ENCODE measurements around the gene P2RY6. TPM values are rescaled to one million over a fixed set of nuclear protein-coding genes. Genes with fewer than 3 reads are reported as not detected.

P2RY6 gene
- total and polyA plus RNA-seq, 2 of the 8 experiments (the other 6 are each of a cell fraction or from before 2014, with no cell fraction given) = 0.15 TPM; not detected in 1

DNA sequence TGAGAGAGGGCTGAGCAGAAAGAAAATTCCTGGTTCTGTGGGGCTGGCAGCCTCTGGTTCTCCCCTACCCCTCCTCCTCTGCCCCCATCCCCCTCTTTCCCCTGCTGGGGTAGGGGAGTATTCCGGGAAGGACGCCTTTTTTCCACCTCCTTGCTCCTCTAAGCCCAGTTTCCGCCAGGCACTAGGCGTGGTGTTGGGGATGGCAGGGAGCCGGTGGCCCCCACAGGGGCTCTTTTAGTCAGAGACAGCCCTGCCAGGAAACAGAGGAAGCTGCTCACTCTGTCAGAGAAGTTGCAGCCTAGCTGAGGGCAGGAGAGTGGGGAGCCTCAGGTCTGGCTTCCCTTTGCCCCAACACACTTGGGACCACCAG lies 20.4 kb downstream of the P2RY6 start:
- H3K4me2 ChIP-seq (ENCODE audit: insufficient read depth in 1 of 2, low read depth in 2 of 2, low read length in 2 of 2) = no peak overlapping the region
- TF ChIP-seq BRCA1 (IDR thresholded peaks at IDR 0.05; ENCODE audit: low read depth, low read length) (no peak), SRF (IDR thresholded peaks at IDR 0.05; ENCODE audit: low read depth, low read length) (no peak), NRF1 (IDR thresholded peaks at IDR 0.05; ENCODE audit: low read depth, low read length) (no peak), NANOG (IDR thresholded peaks at IDR 0.05; ENCODE audit: insufficient read depth, low read depth, low read length, poor library complexity, severe bottlenecking) (no peak), CBX8 (IDR thresholded peaks at IDR 0.05; ENCODE audit: borderline replicate concordance, low read depth, low read length) (no peak), MAFK (IDR thresholded peaks at IDR 0.05; ENCODE audit: low read depth, low read length) (no peak), RAD21 (IDR thresholded peaks at IDR 0.05 in 1 of 2, conservative IDR thresholded peaks at IDR 0.05 in 1 of 2; ENCODE audit: low read depth in 2 of 2, low read length in 2 of 2) (no peak), ZNF274 (IDR thresholded peaks at IDR 0.05; ENCODE audit: borderline replicate concordance, extremely low read depth, low read length) (no peak), TEAD4 (IDR thresholded peaks at IDR 0.05; ENCODE audit: low read depth, low read length) (no peak), HDAC6 (IDR thresholded peaks at IDR 0.05; ENCODE audit: low read depth, low read length) (no peak), SUZ12 (IDR thresholded peaks at IDR 0.05; ENCODE audit: low read length) (no peak)
- H3K27me3 ChIP-seq (replicated peaks in 1 of 4; ENCODE audit: control insufficient read depth in 3 of 4, extremely low read depth in 1 of 4, insufficient read depth in 3 of 4, low read length in 3 of 4) = peaks cover 0 to 14% (median 8%) of the 10 kb centered on the region in 4 experiments; a peak in 5 of 7 replicates
- H2BK12ac ChIP-seq (ENCODE audit: low read depth, low read length) = no peak overlapping the region
- no peak overlapping the region for H4K5ac ChIP-seq (ENCODE audit: insufficient read length, low read depth, low read length)
- no peak overlapping the region for H2BK5ac ChIP-seq (ENCODE audit: low read depth, low read length)
- H3K18ac ChIP-seq (ENCODE audit: extremely low read depth, low read length) = no peak overlapping the region
- H3K4me3 ChIP-seq (ENCODE audit: extremely low read depth in 1 of 4, insufficient read depth in 2 of 4, low read depth in 3 of 4, low read length in 4 of 4) = no peak overlapping the region
- H3K4me1 ChIP-seq (replicated peaks in 1 of 4; ENCODE audit: control insufficient read depth in 3 of 4, insufficient read depth in 4 of 4, low read length in 3 of 4) = peaks cover 0 to 10% (median 4%) of the 10 kb centered on the region in 4 experiments; a peak in 6 of 7 replicates
- no peaks in the 10 kb centered on the region for H3K79me2 ChIP-seq (ENCODE audit: control insufficient read depth in 1 of 2, insufficient read depth in 2 of 2, low read length in 2 of 2)
- no peak overlapping the region for H3K4ac ChIP-seq (replicated peaks; ENCODE audit: insufficient read length, low read depth, low read length)
- no peak overlapping the region for H3K56ac ChIP-seq (replicated peaks; ENCODE audit: insufficient read length, low read depth, low read length)
- ChIA-PET CTCF (ENCODE audit: partially characterized antibody) (interaction anchor here (0.7 to 19.0 kb wide), 15 partner anchors 8 to 114 kb away, joined by 3 to 233 read pairs (median 21); partner anchors contain the start of genes ARHGEF17 and P2RY6), POLR2A (ENCODE audit: partially characterized antibody) (interaction anchor here (1.4 kb wide), 1 partner anchor 20 kb away, joined by 5 read pairs; no protein-coding TSS in a partner anchor)
- no peak overlapping the region for H3K23ac ChIP-seq (ENCODE audit: insufficient read length)
- H3K14ac ChIP-seq (ENCODE audit: insufficient read length) = no peak overlapping the region
- no peak overlapping the region for H2BK15ac ChIP-seq (ENCODE audit: low read length)
- H2AK5ac ChIP-seq (ENCODE audit: low read depth, low read length) = no peak overlapping the region
- H4K20me1 ChIP-seq (replicated peaks in 1 of 2; ENCODE audit: control insufficient read depth in 1 of 2, insufficient read depth in 2 of 2, low read length in 2 of 2) = peaks cover 0 to 2% of the 10 kb centered on the region in 2 experiments
- no peak overlapping the region for H3K9ac ChIP-seq (replicated peaks in 1 of 4; ENCODE audit: extremely low read depth in 1 of 4, low read depth in 3 of 4, low read length in 3 of 4)
- no peaks in the 10 kb centered on the region for H3K36me3 ChIP-seq (ENCODE audit: control insufficient read depth in 2 of 4, insufficient read depth in 4 of 4, low read length in 3 of 4)
- FAIRE-seq = no peak
- H3K27ac ChIP-seq (ENCODE audit: low read depth, low read length) = no peak overlapping the region
- H2BK120ac ChIP-seq (replicated peaks; ENCODE audit: low read depth, low read length) = no peak overlapping the region
- H2BK20ac ChIP-seq (ENCODE audit: low read length) = no peak overlapping the region
- H4K91ac ChIP-seq (replicated peaks; ENCODE audit: insufficient read length, low read length) = no peak overlapping the region
- WGBS, 2 experiments (ENCODE audit: extremely low coverage in 1 of 2, insufficient coverage in 1 of 2, insufficient read length in 1 of 2, insufficient replicate concordance in 2 of 2, low coverage in 1 of 2, low lambda C conversion rate in 2 of 2, missing lambda C conversion rate in 1 of 2) = 40% methylated on average over 5 of the region's 5 CpGs; no CpG with 5 or more reads in 1 of the 2 experiments
- no peak overlapping the region for H2AFZ ChIP-seq (ENCODE audit: low read length)
- H4K8ac ChIP-seq (ENCODE audit: extremely low read depth, insufficient read depth, low read length) = no peak overlapping the region
- H3K23me2 ChIP-seq (ENCODE audit: low read depth, low read length) = no peaks in the 10 kb centered on the region
- no peak for DNase-seq (ENCODE audit: low read depth in 1 of 2, low spot score in 2 of 2)
- H3K79me1 ChIP-seq (ENCODE audit: low read depth, low read length) = no peaks in the 10 kb centered on the region
- no peaks in the 10 kb centered on the region for H3K9me3 ChIP-seq (ENCODE audit: insufficient read depth in 2 of 2, low read depth in 1 of 2, low read length in 1 of 2)

Measured in H1 (cell line).